Thoracic aorta (tissue), 2 donors: Measurements from ENCODE around the gene ITLN1. TPM values are rescaled to one million over a fixed set of nuclear protein-coding genes. Genes with fewer than 3 reads are reported as not detected.
"Not testable (repeated sequence)": the region's sequence is repeated elsewhere in the genome, so short reads cannot be mapped to it uniquely, and the experiment has no call there.

Experiments used
- ATAC-seq: fragments of 150-250 bp; one replicate; pipeline ENCODE4 v1.8.0; 2017; ENCODE audit warnings: low read depth; ENCODE audit not compliant: insufficient number of reproducible peaks, low FRiP score
- DNase-seq: peaks from one replicate; pipeline ENCODE4 v3.0.0-alpha.2; 2020; ENCODE audit warnings: low spot score
- H3K27ac ChIP-seq, 2 donors: fragments of 200-600 bp; sonication (generic); 1 replicate in 1 of 2; 2 replicates in 1 of 2; pipeline ENCODE4 v1.5.1; 2016; ENCODE audit warnings: mild to moderate bottlenecking in 2 of 2, moderate library complexity in 2 of 2
- H3K27me3 ChIP-seq: fragments of 200-600 bp; sonication (generic); replicated peaks from 2 replicates; pipeline ENCODE4 v1.6.0; 2016; ENCODE audit warnings: mild to moderate bottlenecking; ENCODE audit not compliant: insufficient read depth
- H3K36me3 ChIP-seq: fragments of 200-600 bp; sonication (generic); one replicate; pipeline ENCODE4 v1.5.1; 2016
- H3K4me1 ChIP-seq, 2 donors: fragments of 200-600 bp; sonication (generic); 1 replicate in 1 of 2; 2 replicates in 1 of 2; pipeline versions ENCODE4 v1.5.1 to v1.6.0; 2016; ENCODE audit warnings: low read depth in 2 of 2, mild to moderate bottlenecking in 1 of 2; ENCODE audit not compliant: control insufficient read depth in 1 of 2
- H3K4me3 ChIP-seq: fragments of 200-600 bp; sonication (generic); 2 replicates; pipeline ENCODE4 v1.5.1; 2016; ENCODE audit warnings: mild to moderate bottlenecking
- H3K9me3 ChIP-seq: fragments of 200-600 bp; sonication (generic); 2 replicates; pipeline ENCODE4 v1.5.1; 2016
- CTCF ChIP-seq: fragments of 200-600 bp; sonication (generic); IDR thresholded peaks from one replicate; pipeline ENCODE4 v1.5.1; 2019; ENCODE audit warnings: antibody characterized with exemption
- total RNA-seq, 2 donors: library from RNA; depleted of rRNA; stranded (reverse); fragments of >200 nt; gene quantifications; one replicate each; pipeline versions ENCODE4 v1.1.0 to v1.2.3, GENCODE V29; 2016

Gene ITLN1
- total RNA-seq, 2 donors from 2014 or later, result 0.56 to 51.7 TPM

GRCh38 chr1:160888926-160889325 lies 3.9 kb upstream of the ITLN1 start:
- H3K4me1 ChIP-seq, result peaks cover 0 to 4% of the 10 kb centered on the region in 2 donors
- no peaks in the 10 kb centered on the region for H3K9me3 ChIP-seq
- no peaks in the 10 kb centered on the region for H3K36me3 ChIP-seq
- ATAC-seq (no peak), DNase-seq (no peak)
- no peak for TF ChIP-seq CTCF
- H3K27me3 ChIP-seq, result no peaks in the 10 kb centered on the region
- no peak overlapping the region for H3K4me3 ChIP-seq
- H3K27ac ChIP-seq, result no peak overlapping the region

- TF ChIP-seq CTCF, result no peak
- ATAC-seq (no peak), DNase-seq (no peak)
- no peak overlapping the region for H3K4me3 ChIP-seq
- H3K36me3 ChIP-seq, result no peaks in the 10 kb centered on the region
- peaks cover 0 to 4% of the 10 kb centered on the region in 2 donors for H3K4me1 ChIP-seq
- H3K27me3 ChIP-seq, result no peaks in the 10 kb centered on the region
- H3K27ac ChIP-seq, result no peak overlapping the region
- H3K9me3 ChIP-seq, result no peaks in the 10 kb centered on the region
These were observed 2.1 kb upstream of the ITLN1 start for GRCh38 chr1:160887071-160887470.

GRCh38 chr1:160884579-160884978 lies 401 bp downstream of the ITLN1 start:
- peak; percentile 30 for TF ChIP-seq CTCF
- H3K27me3 ChIP-seq, result no peaks in the 10 kb centered on the region
- ATAC-seq (no peak), DNase-seq (no peak)
- no peaks in the 10 kb centered on the region for H3K36me3 ChIP-seq
- no peaks in the 10 kb centered on the region for H3K9me3 ChIP-seq
- H3K27ac ChIP-seq, result no peak overlapping the region
- H3K4me1 ChIP-seq, result peaks cover 0 to 4% of the 10 kb centered on the region in 2 donors
- no peak overlapping the region for H3K4me3 ChIP-seq

- DNase-seq (no peak), ATAC-seq (no peak)
- Histone ChIP-seq H3K4me3 (no peak overlapping the region), H3K27me3 (no peaks in the 10 kb centered on the region), H3K9me3 (no peaks in the 10 kb centered on the region), H3K4me1 (peaks cover 0 to 4% of the 10 kb centered on the region in 2 donors), H3K36me3 (no peaks in the 10 kb centered on the region), H3K27ac (no peak overlapping the region)
- no peak for TF ChIP-seq CTCF
These were observed 1.1 kb downstream of the ITLN1 start for GRCh38 chr1:160883581-160884513.

GRCh38 chr1:160882582-160882981 lies 2.4 kb downstream of the ITLN1 start:
- H3K27me3 ChIP-seq, result no peaks in the 10 kb centered on the region
- no peak overlapping the region for H3K4me3 ChIP-seq
- ATAC-seq, result no peak
- no peaks in the 10 kb centered on the region for H3K9me3 ChIP-seq
- peaks cover 0 to 4% of the 10 kb centered on the region in 2 donors for H3K4me1 ChIP-seq
- no peak for TF ChIP-seq CTCF
- DNase-seq, result no peak
- no peaks in the 10 kb centered on the region for H3K36me3 ChIP-seq
- no peak overlapping the region for H3K27ac ChIP-seq

GRCh38 chr1:160881264-160881663 lies 3.7 kb downstream of the ITLN1 start:
- not testable (repeated sequence) for H3K9me3 ChIP-seq, DNase-seq, H3K36me3 ChIP-seq, H3K27me3 ChIP-seq, H3K4me3 ChIP-seq, ATAC-seq, H3K4me1 ChIP-seq, H3K27ac ChIP-seq
